HG02798 (cell line): ENCODE measurements around the gene PACC1.
"Not testable (repeated sequence)": the region's sequence is repeated elsewhere in the genome, so short reads cannot be mapped to it uniquely, and the experiment has no call there.

Experiments used
- ATAC-seq: cut with Tn5 transposase; IDR thresholded peaks from one replicate; pipeline ENCODE4 v1.9.1; 2021; ENCODE audit warnings: mild to moderate bottlenecking; ENCODE audit not compliant: unreplicated experiment, poor library complexity

The PACC1 gene

DNA sequence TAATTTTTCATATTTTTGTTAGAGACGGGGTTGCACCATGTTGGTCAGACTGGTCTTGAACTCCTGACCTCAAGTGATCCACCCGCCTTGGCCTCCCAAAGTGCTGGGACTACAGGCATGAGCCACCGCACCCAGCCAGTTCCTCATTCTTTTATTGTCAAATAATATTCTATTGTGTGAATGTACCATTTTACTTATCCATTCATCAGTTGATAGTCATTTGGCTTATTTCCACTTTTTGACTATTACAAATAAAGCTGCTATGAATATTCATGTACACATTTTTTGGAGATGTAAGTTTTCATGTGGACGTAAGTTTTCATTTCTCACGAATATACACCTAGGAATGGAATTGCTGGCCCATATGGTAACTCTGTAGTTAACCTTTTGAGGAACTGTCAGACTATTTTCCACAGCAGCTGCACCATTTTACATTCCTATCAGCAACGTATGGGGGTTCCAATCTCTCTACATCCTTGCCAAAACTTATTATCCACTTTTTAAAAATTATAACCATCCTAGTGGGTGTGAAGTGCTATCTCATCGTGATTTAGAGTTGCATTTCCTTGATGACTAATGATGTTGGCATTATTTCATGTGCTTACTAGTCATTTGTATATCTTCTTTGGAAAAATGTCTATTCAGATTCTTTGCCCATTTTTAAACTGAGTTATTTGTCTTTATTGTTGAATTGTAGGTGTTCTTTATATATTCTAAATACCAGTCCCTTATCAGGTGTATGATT lies 12.7 kb downstream of the PACC1 start:
- ATAC-seq: no peak

- ATAC-seq: no peak
These were observed 13.6 kb downstream of the PACC1 start for GRCh38 chr1:212401042-212401441.

- no peak for ATAC-seq
These were observed 17.5 kb downstream of the PACC1 start for GRCh38 chr1:212397171-212397570.

- ATAC-seq: no peak
These were observed 18.0 kb downstream of the PACC1 start for GRCh38 chr1:212396638-212397037.

DNA sequence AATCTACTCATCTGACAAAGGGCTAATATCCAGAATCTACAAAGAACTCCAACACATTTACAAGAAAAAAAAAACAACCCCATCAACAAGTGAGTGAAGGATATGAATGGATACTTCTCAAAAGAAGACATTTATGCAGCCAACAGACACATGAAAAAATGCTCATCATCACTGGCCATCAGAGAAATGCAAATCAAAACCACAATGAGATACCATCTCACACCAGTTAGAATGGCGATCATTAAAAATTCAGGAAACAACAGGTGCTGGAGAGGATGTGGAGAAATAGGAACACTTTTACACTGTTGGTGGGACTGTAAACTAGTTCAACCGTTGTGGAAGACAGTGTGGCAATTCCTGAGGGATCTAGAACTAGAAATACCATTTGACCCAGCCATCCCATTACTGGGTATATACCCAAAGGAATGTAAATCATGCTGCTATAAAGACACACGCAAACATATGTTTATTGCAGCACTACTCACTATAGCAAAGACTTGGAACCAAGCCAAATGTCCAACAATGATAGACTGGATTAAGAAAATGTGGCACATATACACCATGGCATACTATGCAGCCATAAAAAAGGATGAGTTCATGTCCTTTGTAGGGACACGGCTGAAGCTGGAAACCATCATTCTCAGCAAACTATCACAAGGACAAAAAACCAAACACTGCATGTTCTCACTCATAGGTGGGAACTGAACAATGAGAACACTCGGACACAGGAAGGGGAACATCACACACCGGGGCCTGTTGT lies 18.8 kb downstream of the PACC1 start:
- not testable (repeated sequence) for ATAC-seq

- no peak for ATAC-seq
These were observed 25.5 kb downstream of the PACC1 start for GRCh38 chr1:212388985-212389716.

DNA sequence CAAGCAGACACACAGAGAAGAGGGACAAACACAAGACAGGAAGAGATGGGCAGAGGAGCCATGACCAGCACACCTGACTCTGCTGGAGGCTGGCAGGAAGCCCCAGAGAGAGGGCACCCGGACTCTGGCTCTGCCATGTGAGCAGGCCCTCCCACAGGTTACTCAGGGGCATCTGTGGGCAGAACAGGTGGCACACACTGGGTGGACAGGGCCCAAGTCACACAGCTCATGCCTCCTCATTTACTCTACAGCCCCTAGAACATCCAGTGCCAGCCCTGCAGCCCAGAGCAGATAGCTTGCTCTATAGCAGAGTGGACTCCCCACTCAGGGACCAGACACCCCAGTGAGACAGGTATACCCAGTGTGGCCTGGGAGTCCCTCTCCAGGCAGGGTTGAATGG lies 28.7 kb downstream of the PACC1 start:
- ATAC-seq: no peak

- ATAC-seq: no peak
These were observed 33.2 kb downstream of the PACC1 start for GRCh38 chr1:212381397-212382035.

DNA sequence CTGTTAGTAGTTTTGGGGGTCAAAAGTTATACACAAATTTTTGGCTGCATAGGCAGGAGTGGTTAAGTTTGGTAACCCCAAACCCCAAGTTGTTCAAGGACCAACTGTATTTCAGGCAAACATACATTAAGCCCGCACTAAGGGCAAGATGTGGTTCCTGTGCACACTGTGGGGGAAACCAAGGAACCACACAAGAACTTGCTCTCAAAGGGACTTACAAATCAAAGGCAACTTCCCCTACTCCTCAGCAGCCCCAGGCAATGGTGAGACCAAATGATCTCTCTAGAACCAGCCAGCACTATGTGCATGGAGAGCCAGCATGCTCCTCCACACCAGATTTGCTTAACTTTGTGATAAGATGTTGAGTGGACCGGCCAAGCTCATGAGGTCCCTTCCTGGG lies 35.3 kb downstream of the PACC1 start:
- ATAC-seq: no peak

DNA sequence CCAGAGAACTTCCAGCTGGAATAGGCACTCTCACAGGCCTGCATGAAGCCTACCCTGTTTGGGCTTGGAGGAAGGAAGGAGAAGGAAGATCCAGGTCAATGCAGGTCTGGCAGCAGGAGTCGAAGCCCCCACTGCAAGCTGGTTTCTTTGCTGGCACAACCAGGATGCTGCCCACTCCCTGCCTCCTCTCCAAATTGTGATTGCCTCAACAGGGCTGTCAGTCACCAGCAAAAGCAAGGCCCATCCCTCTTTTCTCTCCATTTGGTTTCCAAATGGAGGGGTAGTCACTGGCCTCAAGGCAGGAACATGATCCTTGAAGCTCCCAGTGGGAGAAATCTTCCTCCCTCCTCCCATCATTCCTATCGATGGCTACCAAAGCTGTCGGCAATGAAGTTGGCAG lies 37.0 kb downstream of the PACC1 start:
- ATAC-seq: no peak

DNA sequence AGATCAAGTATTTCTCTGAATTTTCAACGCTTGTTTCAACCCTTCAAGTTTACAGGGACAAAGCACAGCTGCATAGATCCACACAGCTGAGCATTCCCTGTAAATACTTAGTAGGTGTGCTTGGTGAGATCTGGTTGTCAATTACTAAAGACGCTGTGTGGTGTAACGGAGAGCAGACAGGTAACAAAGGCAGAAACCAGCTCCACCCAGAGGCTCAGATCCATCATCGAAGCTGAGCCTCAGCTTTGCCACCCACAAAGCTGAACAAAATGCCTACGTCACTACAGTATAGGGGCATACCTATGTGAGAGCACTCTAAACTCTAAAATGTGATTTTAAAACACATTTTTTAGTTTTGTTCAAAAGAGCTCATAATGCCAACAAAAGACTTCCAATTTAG lies 38.7 kb downstream of the PACC1 start:
- no peak for ATAC-seq

DNA sequence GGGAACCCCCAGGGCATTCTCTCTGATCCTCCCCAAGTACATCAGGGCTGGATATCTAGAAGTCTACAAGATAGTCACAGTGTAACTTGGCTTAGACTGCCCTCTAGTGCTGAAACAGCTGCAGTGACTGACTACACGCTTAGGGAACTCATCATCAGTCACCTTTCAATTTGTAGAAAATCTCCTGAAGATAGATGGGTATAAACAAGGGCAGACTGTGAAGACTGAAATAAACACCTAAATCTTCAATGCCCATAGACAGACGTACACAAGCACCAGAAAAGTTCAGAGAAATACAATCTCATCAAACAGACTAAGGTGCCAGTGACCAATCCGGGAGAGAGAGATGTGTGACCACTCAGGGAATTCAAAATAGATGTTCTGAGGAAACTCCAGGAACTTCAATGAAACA lies 46.6 kb downstream of the PACC1 start:
- peak; percentile 80 for ATAC-seq

- no peak for ATAC-seq
These were observed 47.1 kb downstream of the PACC1 start for GRCh38 chr1:212367474-212368072.

GRCh38 chr1:212366901-212367300 lies 47.8 kb downstream of the PACC1 start:
- ATAC-seq: no peak

- ATAC-seq: no peak
These were observed 49.7 kb downstream of the PACC1 start for GRCh38 chr1:212364985-212365384.

DNA sequence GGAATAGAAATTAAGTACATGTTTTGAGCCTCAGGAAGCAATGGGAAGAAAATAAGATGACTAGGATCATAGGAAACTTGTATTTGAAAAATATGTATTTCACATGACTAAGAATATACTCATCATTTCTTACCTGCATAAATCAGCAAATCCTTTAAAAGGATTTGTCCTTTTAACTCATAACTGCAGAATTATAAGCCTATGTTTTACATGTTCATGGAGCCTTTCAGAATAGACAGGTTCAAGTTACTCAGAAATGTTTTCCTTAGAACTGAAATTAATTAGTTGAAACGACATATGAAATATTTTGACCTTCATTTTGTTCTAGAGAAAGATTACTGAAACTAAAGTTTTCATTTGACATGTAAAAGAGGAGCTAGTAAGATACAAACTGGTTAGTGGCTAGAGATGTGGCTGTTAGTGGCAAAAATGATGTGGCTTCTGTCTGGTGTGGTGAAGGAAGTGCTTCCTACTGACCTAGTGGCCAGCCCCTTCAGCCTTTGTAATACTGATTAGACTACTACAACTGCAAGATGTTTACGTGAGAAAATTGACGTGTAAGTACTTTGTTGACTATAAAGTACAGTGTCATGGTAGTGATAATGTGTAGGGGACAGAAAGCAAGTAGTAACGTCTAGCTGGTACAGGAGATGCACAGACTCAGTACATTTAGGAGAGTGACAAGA lies 54.7 kb downstream of the PACC1 start:
- ATAC-seq: no peak

- no peak for ATAC-seq
These were observed 59.3 kb downstream of the PACC1 start for GRCh38 chr1:212355230-212355969.

- ATAC-seq: no peak
These were observed 60.2 kb downstream of the PACC1 start for GRCh38 chr1:212354464-212354863.

DNA sequence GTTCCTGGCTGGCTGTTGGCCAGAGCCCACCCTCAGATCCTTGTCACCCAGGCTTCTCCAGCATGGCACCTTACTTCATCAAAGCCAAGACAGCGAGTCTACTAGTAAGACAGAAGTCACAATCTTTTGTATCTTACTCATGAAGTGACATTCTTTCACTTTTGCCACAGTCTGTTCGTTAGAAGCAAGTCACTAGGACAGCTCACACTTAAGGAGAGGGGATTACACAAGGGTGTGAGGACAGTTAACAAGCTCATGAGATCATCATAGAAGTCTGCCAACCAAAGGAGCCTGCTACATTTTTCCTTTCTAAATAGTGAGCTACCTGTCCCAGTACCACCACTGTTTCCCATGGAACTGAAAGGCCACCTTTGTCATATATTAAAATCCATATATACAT lies 61.5 kb downstream of the PACC1 start:
- no peak for ATAC-seq
